Mammary microvascular endothelial cell (primary cell): ENCODE results near the gene SLC9A4. TPM values are rescaled to one million over a fixed set of nuclear protein-coding genes. Genes with fewer than 3 reads are reported as not detected.

Experiments used
- total RNA-seq: library from RNA; depleted of rRNA; stranded (reverse); fragments of >200 nt; gene quantifications from 2 replicates; pipeline ENCODE4 v1.2.3, GENCODE V29; 2015

SLC9A4 gene, protein sequence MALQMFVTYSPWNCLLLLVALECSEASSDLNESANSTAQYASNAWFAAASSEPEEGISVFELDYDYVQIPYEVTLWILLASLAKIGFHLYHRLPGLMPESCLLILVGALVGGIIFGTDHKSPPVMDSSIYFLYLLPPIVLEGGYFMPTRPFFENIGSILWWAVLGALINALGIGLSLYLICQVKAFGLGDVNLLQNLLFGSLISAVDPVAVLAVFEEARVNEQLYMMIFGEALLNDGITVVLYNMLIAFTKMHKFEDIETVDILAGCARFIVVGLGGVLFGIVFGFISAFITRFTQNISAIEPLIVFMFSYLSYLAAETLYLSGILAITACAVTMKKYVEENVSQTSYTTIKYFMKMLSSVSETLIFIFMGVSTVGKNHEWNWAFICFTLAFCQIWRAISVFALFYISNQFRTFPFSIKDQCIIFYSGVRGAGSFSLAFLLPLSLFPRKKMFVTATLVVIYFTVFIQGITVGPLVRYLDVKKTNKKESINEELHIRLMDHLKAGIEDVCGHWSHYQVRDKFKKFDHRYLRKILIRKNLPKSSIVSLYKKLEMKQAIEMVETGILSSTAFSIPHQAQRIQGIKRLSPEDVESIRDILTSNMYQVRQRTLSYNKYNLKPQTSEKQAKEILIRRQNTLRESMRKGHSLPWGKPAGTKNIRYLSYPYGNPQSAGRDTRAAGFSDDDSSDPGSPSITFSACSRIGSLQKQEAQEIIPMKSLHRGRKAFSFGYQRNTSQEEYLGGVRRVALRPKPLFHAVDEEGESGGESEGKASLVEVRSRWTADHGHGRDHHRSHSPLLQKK
- not detected in 2 replicates for total RNA-seq

DNA sequence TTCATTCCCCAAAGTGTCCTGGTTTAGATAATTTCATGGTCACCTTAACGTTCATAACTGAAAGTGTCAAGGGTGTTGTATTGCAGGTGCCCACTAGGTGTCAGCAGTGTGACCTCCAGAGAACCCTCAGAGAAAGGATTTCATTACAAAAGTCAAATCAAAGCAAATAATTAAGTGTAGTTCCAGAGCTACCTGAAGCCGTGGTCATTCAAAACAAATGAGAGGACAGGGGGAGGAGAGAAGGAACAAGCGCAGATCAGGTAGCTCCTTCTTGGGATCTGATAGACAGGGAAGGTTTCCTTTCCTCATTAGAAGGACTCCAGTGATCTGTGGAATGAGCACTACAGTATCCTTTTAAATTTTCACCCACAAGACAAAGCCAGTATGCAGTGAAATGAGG lies at the start of gene SLC9A4:
Gene SLC9A4, plus strand, starts transcription at position 207 of the 400 bp plus-strand sequence. CDS start 534 bp downstream, outside the sequence.

Other genes with a start within 250 kb of the SLC9A4 start
- gene IL1RL1, start 161.7 kb upstream of the SLC9A4 start, total RNA-seq = 21.5 and 21.9 TPM in 2 replicates
- gene IL18R1, start 117.4 kb upstream of the SLC9A4 start, total RNA-seq = 1.00 and 1.3 TPM in 2 replicates
- not detected in 2 replicates for gene IL18RAP, start 50.1 kb upstream of the SLC9A4 start, total RNA-seq
- 0.05 and 0.07 TPM in 2 replicates for gene SLC9A2, start 146.3 kb downstream of the SLC9A4 start, total RNA-seq